NCI-H510A (cell line): Measurements from ENCODE around the gene NDE1.

Source experiments
- DNase-seq: peaks from one replicate; lab custom pipeline; 2025; lab: John Stamatoyannopoulos, UW

Gene NDE1

GRCh38 chr16:15769239-15769638, 119.2 kb downstream of the NDE1 start:
- DNase-seq = no peak

GRCh38 chr16:15770107-15770506, 120.1 kb downstream of the NDE1 start:
- no peak for DNase-seq

- DNase-seq = no peak
Observed at GRCh38 chr16:15770512-15770911, 120.5 kb downstream of the NDE1 start.

GRCh38 chr16:15771694-15772093, 121.6 kb downstream of the NDE1 start:
- no peak for DNase-seq

GRCh38 chr16:15772579-15773293, 122.7 kb downstream of the NDE1 start:
- no peak for DNase-seq

- no peak for DNase-seq
Observed at GRCh38 chr16:15773968-15774367, 123.9 kb downstream of the NDE1 start.

GRCh38 chr16:15775209-15775608, 125.2 kb downstream of the NDE1 start:
- peak; percentile 14 for DNase-seq

GRCh38 chr16:15775663-15776304, 125.7 kb downstream of the NDE1 start:
- no peak for DNase-seq
